ENCODE data around the gene LRRC2.

The LRRC2 gene, protein sequence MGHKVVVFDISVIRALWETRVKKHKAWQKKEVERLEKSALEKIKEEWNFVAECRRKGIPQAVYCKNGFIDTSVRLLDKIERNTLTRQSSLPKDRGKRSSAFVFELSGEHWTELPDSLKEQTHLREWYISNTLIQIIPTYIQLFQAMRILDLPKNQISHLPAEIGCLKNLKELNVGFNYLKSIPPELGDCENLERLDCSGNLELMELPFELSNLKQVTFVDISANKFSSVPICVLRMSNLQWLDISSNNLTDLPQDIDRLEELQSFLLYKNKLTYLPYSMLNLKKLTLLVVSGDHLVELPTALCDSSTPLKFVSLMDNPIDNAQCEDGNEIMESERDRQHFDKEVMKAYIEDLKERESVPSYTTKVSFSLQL

GRCh38 chr3:46566040-46566641, at the start of gene LRRC2:
LRRC2 (minus strand) TSS chr3:46566302; CDS start chr3:46551591, 14,711 bp downstream.
- Histone ChIP-seq H3K27me3 (peaks cover 0 to 9% (median 0%) of the 10 kb centered on the region in 11 experiments; a peak in 2 of 22 replicates), H3K9me3 (replicated peaks in 1 of 11) (peaks cover 0 to 19% (median 9%) of the 10 kb centered on the region in 11 experiments; a peak in 8 of 22 replicates), H3K4me1 (peaks cover 6 to 29% (median 20%) of the 10 kb centered on the region in 10 experiments; a peak in 18 of 20 replicates), H4K20me1 (no peaks in the 10 kb centered on the region), H3K4me3 (peak within 1 kb of the TSS; percentile 56 to 76 (median 65)), H3K4me2 (peak within 1 kb of the TSS; percentile 86 to 99 (median 96)), H3K27ac (peak within 1 kb of the TSS; percentile 43 to 82 (median 75); a peak in 20 of 22 replicates), H3K36me3 (no peaks in the 10 kb centered on the region), H3K9ac (peak within 1 kb of the TSS; percentile 72 to 83 (median 78))
- TF ChIP-seq Cebpa-rat (IDR thresholded peaks at IDR 0.05): no peak

DNA sequence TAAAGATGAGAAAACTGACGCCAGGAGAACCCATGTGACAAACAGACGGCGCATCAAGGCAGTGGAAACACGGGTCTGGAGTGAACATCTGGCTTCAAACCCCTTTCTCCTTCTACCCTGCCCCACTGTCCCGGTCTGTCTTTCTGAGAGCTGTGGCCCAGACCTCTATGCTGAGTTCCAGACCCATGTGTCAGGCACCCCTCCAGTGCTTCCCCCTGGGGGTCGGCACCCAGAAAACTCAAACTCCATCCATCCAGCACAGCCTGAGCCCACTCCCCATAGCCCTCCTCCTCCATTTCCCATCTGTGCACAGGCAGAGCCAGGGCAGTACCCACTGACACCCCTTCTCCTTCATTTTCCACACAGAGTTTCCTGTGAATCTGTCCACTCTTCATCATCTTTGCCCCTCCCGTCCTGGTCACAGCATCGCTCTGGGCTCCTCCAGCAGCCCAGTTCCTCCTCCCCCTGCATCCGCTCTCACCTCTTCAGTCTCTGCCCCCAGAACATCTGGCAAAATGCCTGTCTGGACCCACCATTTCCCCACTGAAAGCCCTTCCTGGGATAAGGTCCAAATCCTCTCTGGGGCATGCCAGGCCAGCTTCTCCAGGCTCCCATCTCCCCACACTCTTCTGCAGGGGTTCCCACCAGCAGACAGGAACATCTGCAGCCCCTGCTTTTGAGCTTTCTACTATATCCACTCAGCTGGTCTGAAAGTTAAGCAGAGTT, 49.1 kb upstream of the LRRC2 start:
- no peak overlapping the region for H3K4me3 ChIP-seq
- no peaks in the 10 kb centered on the region for H4K20me1 ChIP-seq
- H3K4me2 ChIP-seq: no peak overlapping the region
- H3K9me3 ChIP-seq (replicated peaks in 1 of 11): no peaks in the 10 kb centered on the region
- H3K27me3 ChIP-seq: no peaks in the 10 kb centered on the region
- H3K36me3 ChIP-seq: no peaks in the 10 kb centered on the region
- no peak for TF ChIP-seq Cebpa-rat (IDR thresholded peaks at IDR 0.05)
- H3K4me1 ChIP-seq: peaks cover 0 to 26% (median 0%) of the 10 kb centered on the region in 10 experiments; a peak in 6 of 20 replicates
- no peak overlapping the region for H3K27ac ChIP-seq
- H3K9ac ChIP-seq: no peak overlapping the region

- no peak overlapping the region for H3K9ac ChIP-seq
- H3K27ac ChIP-seq: no peak overlapping the region
- H3K9me3 ChIP-seq (replicated peaks in 1 of 11): no peaks in the 10 kb centered on the region
- no peak for TF ChIP-seq Cebpa-rat (IDR thresholded peaks at IDR 0.05)
- H3K4me2 ChIP-seq: no peak overlapping the region
- no peak overlapping the region for H3K4me3 ChIP-seq
- H3K27me3 ChIP-seq: no peaks in the 10 kb centered on the region
- peaks cover 0 to 26% (median 0%) of the 10 kb centered on the region in 10 experiments; a peak in 7 of 20 replicates for H3K4me1 ChIP-seq
- H3K36me3 ChIP-seq: no peaks in the 10 kb centered on the region
- H4K20me1 ChIP-seq: no peaks in the 10 kb centered on the region
Observed at GRCh38 chr3:46614431-46614830, 48.3 kb upstream of the LRRC2 start.

DNA sequence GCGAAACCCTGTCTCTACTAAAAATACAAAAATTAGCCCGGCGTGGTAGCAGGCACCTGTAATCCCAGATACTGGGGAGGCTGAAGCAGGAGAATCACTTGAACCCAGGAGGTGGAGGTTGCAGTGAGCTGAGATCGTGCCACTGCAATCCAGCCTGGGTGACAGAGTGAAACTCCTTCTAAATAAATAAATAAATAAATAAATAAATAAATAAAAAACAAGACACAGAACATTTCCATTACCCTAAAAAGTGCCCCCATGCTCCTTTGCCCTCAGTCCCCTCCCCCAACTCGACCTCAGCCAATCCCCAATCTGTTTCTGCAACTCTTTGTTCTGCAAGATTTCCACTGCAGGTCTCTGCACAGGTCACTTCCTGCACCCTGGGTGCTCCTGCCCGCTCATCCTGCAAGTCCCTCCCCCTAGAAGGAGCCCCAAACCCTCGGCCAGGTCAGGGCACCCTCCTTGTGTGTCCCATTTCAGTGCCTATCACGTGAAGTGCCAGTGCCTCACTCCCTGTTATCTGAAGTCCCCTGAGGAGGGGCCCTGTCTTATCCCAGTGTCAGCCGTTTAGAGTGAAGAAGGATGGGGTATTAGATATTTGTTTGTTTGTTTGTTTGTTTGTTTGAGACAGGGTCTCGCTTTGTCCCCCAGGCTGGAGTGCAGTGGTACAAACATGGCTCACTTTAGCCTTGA, 47.4 kb upstream of the LRRC2 start:
- Histone ChIP-seq H4K20me1 (no peaks in the 10 kb centered on the region), H3K27ac (no peak overlapping the region), H3K36me3 (no peaks in the 10 kb centered on the region), H3K4me2 (no peak overlapping the region), H3K9ac (no peak overlapping the region), H3K9me3 (replicated peaks in 1 of 11) (no peaks in the 10 kb centered on the region), H3K27me3 (no peaks in the 10 kb centered on the region), H3K4me1 (peaks cover 0 to 34% (median 0%) of the 10 kb centered on the region in 10 experiments; a peak in 7 of 20 replicates), H3K4me3 (no peak overlapping the region)
- TF ChIP-seq Cebpa-rat (IDR thresholded peaks at IDR 0.05): no peak

GRCh38 chr3:46612324-46612723, 46.2 kb upstream of the LRRC2 start, which contains the start of gene FAM240A:
FAM240A (plus strand) TSS chr3:46612525; CDS start chr3:46612684, 159 bp downstream.
- Histone ChIP-seq H3K9ac (no peak within 1 kb of the TSS), H3K27me3 (no peaks in the 10 kb centered on the region), H3K4me3 (no peak within 1 kb of the TSS), H3K4me2 (peak within 1 kb of the TSS in 1 of 11 experiments; percentile 37; a peak in 2 of 22 replicates), H3K36me3 (no peaks in the 10 kb centered on the region), H3K9me3 (replicated peaks in 1 of 11) (no peaks in the 10 kb centered on the region), H4K20me1 (no peaks in the 10 kb centered on the region), H3K4me1 (peaks cover 0 to 45% (median 0%) of the 10 kb centered on the region in 10 experiments; a peak in 7 of 20 replicates), H3K27ac (no peak within 1 kb of the TSS)
- no peak for TF ChIP-seq Cebpa-rat (IDR thresholded peaks at IDR 0.05)

- H3K36me3 ChIP-seq: no peaks in the 10 kb centered on the region
- peak overlapping the region in 4 of 11 experiments; percentile 27 to 78 (median 62); a peak in 7 of 22 replicates for H3K27ac ChIP-seq
- peak overlapping the region in 3 of 11 experiments; percentile 54 to 68 (median 58); a peak in 6 of 22 replicates for H3K4me2 ChIP-seq
- peak overlapping the region in 3 of 11 experiments; percentile 20 to 37 (median 26); a peak in 2 of 22 replicates for H3K9ac ChIP-seq
- peaks cover 0 to 59% (median 0%) of the 10 kb centered on the region in 10 experiments; a peak in 7 of 20 replicates for H3K4me1 ChIP-seq
- H3K27me3 ChIP-seq: no peaks in the 10 kb centered on the region
- H3K4me3 ChIP-seq: no peak overlapping the region
- H4K20me1 ChIP-seq: no peaks in the 10 kb centered on the region
- TF ChIP-seq Cebpa-rat (IDR thresholded peaks at IDR 0.05): 0 out of 22 replicates have a peak, but pooled peaks of 1 of the 11 experiments have one; percentile 34
- H3K9me3 ChIP-seq (replicated peaks in 1 of 11): no peaks in the 10 kb centered on the region
Observed at GRCh38 chr3:46609944-46610722, 44.0 kb upstream of the LRRC2 start.

DNA sequence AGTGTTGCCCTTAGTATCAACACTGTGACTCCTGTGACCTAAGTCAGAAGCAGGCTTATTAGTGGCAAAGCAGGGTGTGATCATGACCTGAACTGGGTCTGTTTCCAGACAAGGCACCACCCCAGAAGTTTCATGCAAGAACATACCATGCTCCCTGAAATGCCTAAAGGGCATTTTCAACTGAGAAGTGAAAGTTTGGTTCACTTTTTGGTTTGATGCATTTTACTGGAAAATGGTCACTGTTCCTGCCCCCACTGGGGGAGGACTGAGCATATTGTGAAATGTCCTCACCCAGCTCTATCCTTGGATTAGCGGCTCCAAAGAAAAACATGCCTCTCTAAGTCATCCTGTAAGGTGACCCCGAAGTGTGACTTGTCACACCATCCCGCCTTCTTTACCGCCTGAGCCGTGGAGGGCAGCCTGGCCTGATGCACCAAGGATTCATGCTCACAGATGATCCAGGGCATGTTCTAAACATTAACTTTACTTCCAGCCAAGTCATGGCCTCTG, 43.2 kb upstream of the LRRC2 start:
- no peaks in the 10 kb centered on the region for H3K27me3 ChIP-seq
- no peaks in the 10 kb centered on the region for H3K9me3 ChIP-seq (replicated peaks in 1 of 11)
- peaks cover 0 to 67% (median 0%) of the 10 kb centered on the region in 10 experiments; a peak in 7 of 20 replicates for H3K4me1 ChIP-seq
- H4K20me1 ChIP-seq: no peaks in the 10 kb centered on the region
- peak overlapping the region in 3 of 11 experiments; percentile 20 to 37 (median 26); a peak in 2 of 22 replicates for H3K9ac ChIP-seq
- H3K36me3 ChIP-seq: no peaks in the 10 kb centered on the region
- TF ChIP-seq Cebpa-rat (IDR thresholded peaks at IDR 0.05): 0 out of 22 replicates have a peak, but pooled peaks of 2 of the 11 experiments have one; percentile 10 to 20
- H3K4me3 ChIP-seq: no peak overlapping the region
- peak overlapping the region in 3 of 11 experiments; percentile 54 to 68 (median 58); a peak in 6 of 22 replicates for H3K4me2 ChIP-seq
- peak overlapping the region in 4 of 11 experiments; percentile 27 to 78 (median 62); a peak in 6 of 22 replicates for H3K27ac ChIP-seq
